Fibroblast of lung (primary cell): ENCODE data around the gene RENBP. TPM values are rescaled to one million over a fixed set of nuclear protein-coding genes. Genes with fewer than 3 reads are reported as not detected.

ENCODE experiments used
- DNase-seq, 2 donors: peaks; one replicate each; pipeline versions ENCODE4 v3.0.0 to v3.0.0-alpha.2; 2010; ENCODE audit warnings: low read depth in 2 of 2
- H2AFZ ChIP-seq: 2 replicates; pipeline ENCODE4 v1.5.1; 2012; ENCODE audit warnings: low read length, control low read depth, inconsistent platforms
- H3K27ac ChIP-seq: 2 replicates; pipeline ENCODE4 v1.5.1; 2011; ENCODE audit warnings: low read length, control low read depth; ENCODE audit not compliant: insufficient read depth
- H3K27me3 ChIP-seq: 2 replicates; pipeline ENCODE4 v1.5.1; 2011; ENCODE audit warnings: mild to moderate bottlenecking, low read length; ENCODE audit not compliant: control insufficient read depth, insufficient read depth
- H3K36me3 ChIP-seq: 2 replicates; pipeline ENCODE4 v1.5.1; 2011; ENCODE audit warnings: low read length; ENCODE audit not compliant: control insufficient read depth, insufficient read depth
- H3K4me1 ChIP-seq: 2 replicates; pipeline ENCODE4 v1.5.1; 2011; ENCODE audit warnings: low read length; ENCODE audit not compliant: control insufficient read depth, insufficient read depth; ENCODE audit errors: extremely low read depth
- H3K4me2 ChIP-seq: 2 replicates; pipeline ENCODE4 v1.5.1; 2011; ENCODE audit warnings: low read length, control low read depth; ENCODE audit not compliant: insufficient read depth; ENCODE audit errors: extremely low read depth
- H3K4me3 ChIP-seq, 4 experiments: fragments of 200-600 bp in 1 of 4; sonication (generic) in 1 of 4; replicated peaks in 1 of 4; 2 replicates each; pipeline ENCODE4 v1.5.1; 2011 to 2016; ENCODE audit warnings: low read length in 4 of 4, low read depth in 3 of 4, mild to moderate bottlenecking in 3 of 4, control low read depth in 2 of 4, inconsistent platforms in 1 of 4, mixed read lengths in 1 of 4; ENCODE audit not compliant: insufficient read depth in 1 of 4; ENCODE audit errors: control extremely low read depth in 1 of 4
- H3K79me2 ChIP-seq: 2 replicates; pipeline ENCODE4 v1.5.1; 2012; ENCODE audit warnings: mild to moderate bottlenecking, low read length, inconsistent platforms; ENCODE audit not compliant: control insufficient read depth, insufficient read depth
- H3K9ac ChIP-seq: 2 replicates; pipeline ENCODE4 v1.5.1; 2011; ENCODE audit warnings: mild to moderate bottlenecking, low read length, control low read depth; ENCODE audit not compliant: insufficient read depth
- H3K9me3 ChIP-seq: 2 replicates; pipeline ENCODE4 v1.5.1; 2012; ENCODE audit warnings: low read depth, low read length; ENCODE audit not compliant: control insufficient read depth, insufficient read depth
- H4K20me1 ChIP-seq: 2 replicates; pipeline ENCODE4 v1.5.1; 2011; ENCODE audit warnings: low read length; ENCODE audit not compliant: control insufficient read depth, insufficient read depth; ENCODE audit errors: extremely low read depth
- EZH2 ChIP-seq: IDR thresholded peaks from 2 replicates; pipeline ENCODE4 v1.5.1; 2012; ENCODE audit warnings: low read length, control low read depth, mild to moderate bottlenecking; ENCODE audit errors: missing control alignments
- polyA plus RNA-seq, 2 donors: library from polyadenylated mRNA; depleted of rRNA in 1 of 2; stranded (reverse) in 1 of 2; unstranded in 1 of 2; fragments of >200 nt; gene quantifications; 2 replicates each; pipeline ENCODE4 v1.2.1, GENCODE V29; 2011 to 2012; ENCODE audit warnings: missing spikeins in 1 of 2
- total RNA-seq: library from RNA; depleted of rRNA; stranded (reverse); fragments of >200 nt; gene quantifications from 2 replicates; pipeline ENCODE4 v1.2.1, GENCODE V29; 2014
- TF ChIP-seq, protein P1 (sequence below), 2 donors: IDR thresholded peaks in 1 of 2; conservative IDR thresholded peaks in 1 of 2; 1 replicate in 1 of 2; 2 replicates in 1 of 2; pipeline ENCODE4 v1.5.1; 2011 to 2012; ENCODE audit warnings: low read length in 2 of 2, control low read depth in 1 of 2, inconsistent platforms in 1 of 2, low read depth in 1 of 2, mild to moderate bottlenecking in 1 of 2

RENBP gene
- total and polyA plus RNA-seq, 2 donors (not counting 1 experiment from before 2014, with no cell fraction given), result 0.92 to 8.8 TPM

DNA sequence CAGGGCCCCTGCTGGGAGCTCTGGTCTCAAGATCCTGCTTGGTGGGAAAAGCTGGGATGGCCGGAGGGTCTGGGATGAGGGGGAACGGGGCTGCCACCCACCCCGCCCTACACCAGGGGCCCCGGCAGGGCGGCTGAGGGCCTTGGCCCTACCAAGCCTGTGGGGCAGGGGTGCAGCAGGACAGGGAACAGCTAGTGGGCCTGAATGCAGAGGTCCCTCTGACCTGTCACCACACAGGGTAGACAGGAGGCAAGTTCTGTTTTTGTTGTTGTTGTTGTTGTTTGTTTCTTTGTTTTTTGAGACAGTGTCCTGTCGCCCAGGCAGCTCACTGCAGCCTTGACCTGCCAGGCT, 332 bp upstream of the RENBP start:
- TF ChIP-seq EZH2, result no peak
- TF ChIP-seq, protein P1, sequence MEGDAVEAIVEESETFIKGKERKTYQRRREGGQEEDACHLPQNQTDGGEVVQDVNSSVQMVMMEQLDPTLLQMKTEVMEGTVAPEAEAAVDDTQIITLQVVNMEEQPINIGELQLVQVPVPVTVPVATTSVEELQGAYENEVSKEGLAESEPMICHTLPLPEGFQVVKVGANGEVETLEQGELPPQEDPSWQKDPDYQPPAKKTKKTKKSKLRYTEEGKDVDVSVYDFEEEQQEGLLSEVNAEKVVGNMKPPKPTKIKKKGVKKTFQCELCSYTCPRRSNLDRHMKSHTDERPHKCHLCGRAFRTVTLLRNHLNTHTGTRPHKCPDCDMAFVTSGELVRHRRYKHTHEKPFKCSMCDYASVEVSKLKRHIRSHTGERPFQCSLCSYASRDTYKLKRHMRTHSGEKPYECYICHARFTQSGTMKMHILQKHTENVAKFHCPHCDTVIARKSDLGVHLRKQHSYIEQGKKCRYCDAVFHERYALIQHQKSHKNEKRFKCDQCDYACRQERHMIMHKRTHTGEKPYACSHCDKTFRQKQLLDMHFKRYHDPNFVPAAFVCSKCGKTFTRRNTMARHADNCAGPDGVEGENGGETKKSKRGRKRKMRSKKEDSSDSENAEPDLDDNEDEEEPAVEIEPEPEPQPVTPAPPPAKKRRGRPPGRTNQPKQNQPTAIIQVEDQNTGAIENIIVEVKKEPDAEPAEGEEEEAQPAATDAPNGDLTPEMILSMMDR (conservative IDR thresholded peaks at IDR 0.05 in 1 of 2, IDR thresholded peaks at IDR 0.05 in 1 of 2; ENCODE audit: low read depth in 1 of 2, low read length in 2 of 2), result no peak
- no peak overlapping the region for H3K27ac ChIP-seq

DNA sequence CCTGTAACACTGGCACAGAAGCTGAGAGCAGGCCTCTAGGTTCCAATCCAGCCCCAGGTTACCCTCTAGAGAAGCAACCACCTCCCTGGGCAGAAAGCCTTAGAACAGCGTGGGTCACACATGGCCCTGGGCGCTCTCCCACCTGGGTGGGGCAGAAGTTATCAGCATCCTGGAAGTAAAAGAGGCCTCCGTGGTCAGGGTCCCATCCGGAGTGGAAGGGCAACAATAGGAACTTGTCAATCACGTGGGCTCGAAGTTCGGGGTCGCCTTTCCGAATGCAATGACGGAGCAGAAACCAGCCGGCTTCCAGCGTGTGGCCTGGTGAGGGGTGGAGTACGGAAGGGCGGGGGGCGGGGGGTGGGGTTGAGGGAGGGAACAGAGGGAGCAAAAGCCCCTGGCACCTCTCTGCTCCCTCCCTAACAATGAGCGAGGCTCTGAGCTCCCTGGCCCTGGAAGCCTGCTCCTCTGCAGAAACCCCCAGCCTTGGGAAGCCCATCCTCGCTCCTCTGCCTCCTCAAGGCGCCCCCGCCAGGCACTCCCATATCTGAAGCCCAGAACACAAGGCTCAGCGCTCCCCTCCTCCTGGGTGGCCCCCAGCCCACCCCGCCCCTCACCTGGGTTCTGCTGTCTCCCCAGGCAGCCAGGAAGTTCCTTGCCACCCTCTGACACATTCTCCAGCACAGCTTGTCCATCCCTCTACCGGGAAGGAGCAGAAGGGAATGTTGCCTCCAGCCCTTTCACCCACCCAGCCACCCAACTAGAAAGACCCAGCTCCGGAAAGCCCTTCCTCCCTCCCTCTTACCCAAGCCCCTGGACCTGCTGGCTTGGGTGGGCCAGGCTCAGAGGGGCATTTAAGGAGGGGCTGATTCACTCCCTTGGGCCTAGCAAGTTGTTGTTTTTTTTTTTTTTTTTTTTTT, 2.8 kb downstream of the RENBP start:
- no peak overlapping the region for H3K4me2 ChIP-seq
- no peaks in the 10 kb centered on the region for H3K9me3 ChIP-seq
- no peak overlapping the region for H3K4me3 ChIP-seq
- H3K4me1 ChIP-seq, result no peaks in the 10 kb centered on the region
- no peak for DNase-seq
- no peaks in the 10 kb centered on the region for H3K27me3 ChIP-seq
- H3K9ac ChIP-seq, result no peak overlapping the region
- TF ChIP-seq, protein P1 (conservative IDR thresholded peaks at IDR 0.05 in 1 of 2, IDR thresholded peaks at IDR 0.05 in 1 of 2; ENCODE audit: low read depth in 1 of 2, low read length in 2 of 2), result no peak
- no peak for TF ChIP-seq EZH2
- H3K79me2 ChIP-seq, result no peaks in the 10 kb centered on the region
- H3K36me3 ChIP-seq, result no peaks in the 10 kb centered on the region
- no peak overlapping the region for H3K27ac ChIP-seq
- H4K20me1 ChIP-seq, result no peaks in the 10 kb centered on the region
- no peak overlapping the region for H2AFZ ChIP-seq

More for the DNA sequence above, 332 bp upstream of the RENBP start:
- Histone ChIP-seq H3K79me2 (no peaks in the 10 kb centered on the region), H3K4me2 (no peak overlapping the region), H3K4me1 (no peaks in the 10 kb centered on the region), H3K9ac (no peak overlapping the region), H3K27me3 (no peaks in the 10 kb centered on the region), H4K20me1 (no peaks in the 10 kb centered on the region), H3K36me3 (peaks cover 2% of the 10 kb centered on the region), H2AFZ (no peak overlapping the region), H3K9me3 (no peaks in the 10 kb centered on the region), H3K4me3 (no peak overlapping the region)
- DNase-seq, result no peak

DNA sequence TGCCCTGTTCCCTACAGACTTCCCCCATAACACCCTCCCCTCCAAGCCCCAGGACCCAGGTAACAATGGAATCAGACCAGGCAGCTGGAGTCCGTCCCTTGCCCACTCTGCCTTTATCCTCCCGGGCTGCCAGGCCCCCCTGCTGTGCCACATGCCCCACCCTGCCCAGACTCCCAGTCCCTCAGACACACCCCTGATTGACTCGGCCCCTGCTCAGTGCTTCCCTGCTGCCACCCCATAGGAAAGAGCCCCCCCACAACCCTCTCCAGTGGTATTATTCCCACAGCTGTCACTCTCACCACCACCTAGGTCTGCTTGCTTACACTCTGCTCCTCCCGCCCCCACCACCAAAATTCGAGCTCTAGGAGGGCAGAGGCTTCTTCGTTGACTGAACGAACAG, 4.9 kb downstream of the RENBP start:
- Histone ChIP-seq H4K20me1 (no peaks in the 10 kb centered on the region), H3K27me3 (no peaks in the 10 kb centered on the region), H3K4me2 (no peak overlapping the region), H3K9ac (no peak overlapping the region), H3K9me3 (no peaks in the 10 kb centered on the region), H3K4me3 (no peak overlapping the region), H3K4me1 (no peaks in the 10 kb centered on the region), H2AFZ (no peak overlapping the region), H3K36me3 (no peaks in the 10 kb centered on the region), H3K27ac (no peak overlapping the region), H3K79me2 (no peaks in the 10 kb centered on the region)
- DNase-seq, result no peak
- TF ChIP-seq, protein P1 (conservative IDR thresholded peaks at IDR 0.05 in 1 of 2, IDR thresholded peaks at IDR 0.05 in 1 of 2; ENCODE audit: low read depth in 1 of 2, low read length in 2 of 2), result no peak
- no peak for TF ChIP-seq EZH2
